Measurements from ENCODE around the gene TNF.
A peak's percentile ranks its signal among the peaks of the same experiment; 100 is the strongest.

The TNF gene

GRCh38 chr6:31544676-31545075 is 30.7 kb upstream of the TNF start:
- no peak for DNase-seq (ENCODE audit: low spot score)

- no peak for DNase-seq (ENCODE audit: low spot score)
Measured at GRCh38 chr6:31545291-31545690, 30.1 kb upstream of the TNF start.

GRCh38 chr6:31546339-31546957 is 28.9 kb upstream of the TNF start, which contains the start of gene ATP6V1G2:
Gene ATP6V1G2 (minus strand): TSS chr6:31546608. CDS start chr6:31546559, 49 bp downstream.
- peak; percentile 94 for DNase-seq (ENCODE audit: low spot score)

GRCh38 chr6:31546958-31547726 is 28.2 kb upstream of the TNF start, which contains the start of gene NFKBIL1:
Gene NFKBIL1 (plus strand): TSS chr6:31547608. CDS start chr6:31547695, 87 bp downstream.
- DNase-seq (ENCODE audit: low spot score), result peak; percentile 97

- DNase-seq (ENCODE audit: low spot score), result no peak
Measured at GRCh38 chr6:31547727-31548543, 27.4 kb upstream of the TNF start.

- no peak for DNase-seq (ENCODE audit: low spot score)
Measured at GRCh38 chr6:31548544-31548873, 26.9 kb upstream of the TNF start.

GRCh38 chr6:31551371-31551770 is 24.0 kb upstream of the TNF start:
- DNase-seq (ENCODE audit: low spot score), result peak; percentile 74

- no peak for DNase-seq (ENCODE audit: low spot score)
Measured at GRCh38 chr6:31556307-31556706, 19.1 kb upstream of the TNF start.

GRCh38 chr6:31557443-31558317 is 17.7 kb upstream of the TNF start:
- no peak for DNase-seq (ENCODE audit: low spot score)

GRCh38 chr6:31558318-31558625 is 17.1 kb upstream of the TNF start:
- DNase-seq (ENCODE audit: low spot score), result no peak

- DNase-seq (ENCODE audit: low spot score), result peak; percentile 72
Measured at GRCh38 chr6:31558631-31559500, 16.5 kb upstream of the TNF start.

- DNase-seq (ENCODE audit: low spot score), result no peak
Measured at GRCh38 chr6:31559606-31559957, 15.8 kb upstream of the TNF start.

GRCh38 chr6:31559958-31560696 is 15.2 kb upstream of the TNF start:
- DNase-seq (ENCODE audit: low spot score), result peak; percentile 83

GRCh38 chr6:31560697-31561058 is 14.7 kb upstream of the TNF start:
- DNase-seq (ENCODE audit: low spot score), result no peak

GRCh38 chr6:31567531-31568370 is 7.6 kb upstream of the TNF start:
- DNase-seq (ENCODE audit: low spot score), result no peak

- DNase-seq (ENCODE audit: low spot score), result peak; percentile 95
Measured at GRCh38 chr6:31568537-31568961, 6.8 kb upstream of the TNF start.

GRCh38 chr6:31569861-31570536 is 5.4 kb upstream of the TNF start:
- DNase-seq (ENCODE audit: low spot score), result no peak

GRCh38 chr6:31572041-31572911 is 3.1 kb upstream of the TNF start, which contains the start of gene LTA:
Gene LTA (plus strand): TSS chr6:31572289. CDS start chr6:31572743, 454 bp downstream.
- peak; percentile 86 for DNase-seq (ENCODE audit: low spot score)

All from activated CD4-positive, alpha-beta T cell treated with anti-CD3 and anti-CD28 coated beads, Interleukin-2, Interleukin-4, amounts not matched to agents 100 ng/mL and 50 ng/mL, durations not matched to agents 16 hours and 8 hours (primary cell).